Fibroblast of pulmonary artery (primary cell): ENCODE results near the gene LOXHD1.

Experiments
- DNase-seq: peaks from one replicate; pipeline ENCODE4 v3.0.0-alpha.2; 2010; ENCODE audit warnings: low read depth
- H3K4me3 ChIP-seq: replicated peaks from 2 replicates; pipeline ENCODE4 v1.5.1; 2011; ENCODE audit warnings: low read depth, mild to moderate bottlenecking, control low read depth, low read length, moderate library complexity
- CTCF ChIP-seq: IDR thresholded peaks from 2 replicates; pipeline ENCODE4 v1.5.1; 2011; ENCODE audit warnings: mild to moderate bottlenecking, control low read depth, low read length, inconsistent platforms; ENCODE audit errors: missing control alignments

Gene LOXHD1

GRCh38 chr18:46591783-46592391 is 65.1 kb downstream of the LOXHD1 start:
- H3K4me3 ChIP-seq: no peak overlapping the region
- no peak for DNase-seq
- TF ChIP-seq CTCF: no peak

DNA sequence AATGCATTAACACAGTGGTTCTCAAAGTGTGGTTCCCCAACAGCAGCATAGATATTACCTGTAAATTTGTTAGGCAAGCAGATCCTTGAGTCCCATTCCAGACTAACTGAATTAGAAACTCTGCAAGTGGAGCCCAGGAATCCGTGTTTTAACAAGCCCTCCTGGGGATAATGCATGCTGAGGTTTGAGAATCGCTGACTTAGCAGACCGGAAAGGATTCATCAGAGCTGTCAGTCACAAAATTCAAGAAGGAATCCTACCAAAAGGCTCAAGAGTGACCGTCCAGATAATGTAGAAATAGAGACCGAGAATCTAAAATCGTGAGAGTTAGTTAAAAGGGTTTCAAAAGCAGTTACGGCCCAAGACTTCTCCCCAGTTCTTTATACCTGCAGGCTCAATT is 66.9 kb downstream of the LOXHD1 start:
- no peak for TF ChIP-seq CTCF
- no peak for DNase-seq
- H3K4me3 ChIP-seq: no peak overlapping the region

DNA sequence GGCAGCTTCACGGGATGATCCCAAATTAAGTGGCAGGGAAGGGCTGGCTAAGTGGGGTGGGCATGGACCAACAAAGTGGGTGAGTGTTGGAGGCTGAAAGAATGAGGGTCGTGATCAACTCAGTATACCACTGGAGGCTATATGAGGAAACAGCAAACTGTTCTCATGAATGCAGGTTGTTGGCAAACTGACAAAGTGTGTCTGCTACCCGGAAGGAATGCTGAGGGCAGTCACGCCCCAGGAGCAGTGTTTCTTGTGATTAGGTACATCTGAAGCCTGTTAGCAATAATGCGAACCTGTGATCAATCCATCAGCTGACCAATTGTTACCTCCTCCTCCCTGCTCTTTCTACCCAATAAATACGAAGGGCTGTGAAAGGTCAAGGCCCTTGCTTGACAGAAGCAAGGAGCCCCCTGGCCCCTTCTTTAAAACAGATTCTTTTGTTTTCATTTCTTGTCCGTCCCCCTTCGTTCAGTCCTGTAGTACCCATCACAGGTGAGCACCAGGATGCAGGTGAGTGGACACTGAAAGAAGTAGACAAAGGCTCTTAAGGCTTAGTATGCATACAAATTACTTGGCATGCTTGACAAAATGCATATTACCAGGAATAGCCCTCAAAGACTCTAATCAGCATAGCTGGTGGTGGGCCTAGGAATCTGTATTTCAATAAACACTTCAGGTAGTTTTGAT is 67.9 kb downstream of the LOXHD1 start:
- DNase-seq: no peak
- no peak for TF ChIP-seq CTCF
- no peak overlapping the region for H3K4me3 ChIP-seq

DNA sequence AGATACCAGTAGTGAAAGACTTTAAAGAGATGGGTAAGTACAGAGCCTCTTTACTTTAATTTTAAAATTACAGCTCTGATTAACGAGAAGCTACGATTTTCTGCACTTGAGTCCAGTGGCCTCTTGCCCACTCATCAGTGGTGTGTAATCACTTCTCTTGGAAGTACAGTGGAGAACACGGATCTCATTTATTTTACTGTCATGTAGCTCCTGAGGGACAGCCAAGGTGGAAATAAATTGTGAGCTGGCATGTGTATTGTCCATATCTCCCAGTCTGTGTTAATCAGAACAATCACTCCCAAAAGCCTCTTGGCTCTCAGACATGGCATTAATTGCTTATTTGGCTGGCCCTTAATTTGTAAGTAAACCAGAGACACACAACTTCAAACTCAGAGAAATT is 69.4 kb downstream of the LOXHD1 start:
- DNase-seq: no peak
- H3K4me3 ChIP-seq: no peak overlapping the region
- TF ChIP-seq CTCF: no peak

DNA sequence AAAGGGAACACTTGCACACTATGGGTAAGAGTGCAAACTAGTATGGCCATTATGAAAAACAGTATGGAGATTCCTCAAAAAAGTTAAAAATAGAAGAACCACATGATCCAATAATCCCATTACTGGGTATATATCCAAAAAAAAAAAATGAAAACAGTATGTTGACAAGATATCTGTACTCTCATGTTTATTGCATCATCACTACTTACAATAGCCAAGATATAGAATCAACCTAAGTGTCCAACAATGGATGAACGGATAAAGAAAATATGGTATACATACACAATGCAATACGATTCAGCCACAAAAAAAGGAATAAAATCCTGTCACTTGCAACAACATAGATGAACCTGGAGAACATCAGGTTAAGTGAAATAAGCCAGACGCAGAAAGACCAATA is 73.3 kb downstream of the LOXHD1 start:
- H3K4me3 ChIP-seq: no peak overlapping the region
- no peak for TF ChIP-seq CTCF
- DNase-seq: no peak

DNA sequence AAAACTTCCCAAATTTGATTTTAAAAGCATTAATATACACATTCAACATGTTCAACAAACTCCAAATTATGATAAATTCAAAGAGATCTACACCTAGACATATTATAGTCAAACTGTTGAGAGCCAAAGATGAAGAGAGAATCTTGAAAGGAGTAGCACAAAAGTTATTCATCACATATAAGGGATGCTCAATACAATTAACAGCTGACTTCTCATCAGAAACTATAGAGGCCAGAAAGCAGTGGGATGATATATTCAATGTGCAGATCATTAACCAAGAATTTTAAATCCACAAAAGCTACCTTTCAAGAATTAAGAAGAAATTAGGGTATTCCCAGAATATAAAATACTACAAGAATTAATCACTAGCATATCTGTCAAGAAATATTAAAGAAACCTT is 75.4 kb downstream of the LOXHD1 start:
- DNase-seq: no peak
- H3K4me3 ChIP-seq: no peak overlapping the region
- no peak for TF ChIP-seq CTCF

GRCh38 chr18:46578987-46579386 is 78.0 kb downstream of the LOXHD1 start:
- TF ChIP-seq CTCF: no peak
- no peak overlapping the region for H3K4me3 ChIP-seq
- no peak for DNase-seq
